Lower lobe of right lung (tissue), 2 donors: ENCODE measurements around the gene TMBIM6. TPM values are rescaled to one million over a fixed set of nuclear protein-coding genes. Genes with fewer than 3 reads are reported as not detected.

Experiments
- ATAC-seq, 2 donors: fragments of 200-7000 bp; cut with Tn5 transposase; one replicate each; pipeline ENCODE4 v1.9.1; 2020 to 2022; ENCODE audit warnings: mild to moderate bottlenecking in 2 of 2, moderate library complexity in 2 of 2
- DNase-seq: peaks from one replicate; pipeline ENCODE4 v3.0.0-alpha.2; 2020
- H3K27ac ChIP-seq: fragments of 200-600 bp; one replicate; pipeline ENCODE4 v1.8.0; 2022
- H3K27me3 ChIP-seq: fragments of 200-600 bp; one replicate; pipeline ENCODE4 v1.8.0; 2022; ENCODE audit warnings: low read depth
- H3K36me3 ChIP-seq: fragments of 200-600 bp; one replicate; pipeline ENCODE4 v1.8.0; 2022; ENCODE audit warnings: mild to moderate bottlenecking
- H3K4me1 ChIP-seq: fragments of 200-600 bp; one replicate; pipeline ENCODE4 v1.8.0; 2022
- H3K4me3 ChIP-seq: fragments of 200-600 bp; one replicate; pipeline ENCODE4 v1.8.0; 2022; ENCODE audit warnings: mild to moderate bottlenecking
- H3K9me3 ChIP-seq: fragments of 200-600 bp; one replicate; pipeline ENCODE4 v1.8.0; 2022
- CTCF ChIP-seq: fragments of 200-600 bp; IDR thresholded peaks from one replicate; pipeline ENCODE4 v1.8.0; 2022; ENCODE audit warnings: antibody characterized with exemption, mild to moderate bottlenecking
- intact Hi-C: fragments of 100-400 bp; cut with DNase I; formaldehyde crosslinking; loops from one replicate; pipeline ENCODE4 v1.11.0; 2022
- total RNA-seq: library from RNA; stranded (reverse); fragmentation: NEBNext Ultra II Directional; extraction: Animal tissue kit (Norgen Biotek cat#: 25700); gene quantifications from one replicate; pipeline ENCODE4 v1.2.1, GENCODE V29; 2021
- donor health status: DM: no; HTN: yes; CAD: no; lungs with severe emphysema.

The TMBIM6 gene
- total RNA-seq, 1 donor from 2014 or later = 671 TPM

- Histone ChIP-seq H3K27me3 (no peaks in the 10 kb centered on the region), H3K9me3 (no peaks in the 10 kb centered on the region), H3K27ac (no peak overlapping the region), H3K4me3 (no peak overlapping the region), H3K36me3 (peaks cover 87% of the 10 kb centered on the region), H3K4me1 (no peaks in the 10 kb centered on the region)
- TF ChIP-seq CTCF = no peak
- intact Hi-C loops = no loop called here
- DNase-seq (no peak), ATAC-seq (no peak)
These were observed 56.9 kb downstream of the TMBIM6 start for GRCh38 chr12:49798248-49798647.

- Histone ChIP-seq H3K27me3 (no peaks in the 10 kb centered on the region), H3K4me1 (no peaks in the 10 kb centered on the region), H3K9me3 (no peaks in the 10 kb centered on the region), H3K27ac (no peak overlapping the region), H3K4me3 (no peak overlapping the region), H3K36me3 (peaks cover 94% of the 10 kb centered on the region)
- TF ChIP-seq CTCF = no peak
- intact Hi-C loops = no loop called here
- ATAC-seq (no peak), DNase-seq (no peak)
These were observed 57.6 kb downstream of the TMBIM6 start for GRCh38 chr12:49798934-49799333.

GRCh38 chr12:49800421-49801140 lies 59.2 kb downstream of the TMBIM6 start:
- Histone ChIP-seq H3K27me3 (no peaks in the 10 kb centered on the region), H3K4me3 (no peak overlapping the region), H3K27ac (no peak overlapping the region), H3K4me1 (no peaks in the 10 kb centered on the region), H3K36me3 (peaks cover 100% of the 10 kb centered on the region), H3K9me3 (no peaks in the 10 kb centered on the region)
- DNase-seq (no peak), ATAC-seq (peak in 1 of 2 donors; percentile 52)
- intact Hi-C loops = no loop called here
- no peak for TF ChIP-seq CTCF

- DNase-seq (no peak), ATAC-seq (peak in 1 of 2 donors; percentile 40)
- intact Hi-C loops = no loop called here
- no peak for TF ChIP-seq CTCF
- Histone ChIP-seq H3K9me3 (no peaks in the 10 kb centered on the region), H3K4me3 (no peak overlapping the region), H3K27me3 (no peaks in the 10 kb centered on the region), H3K4me1 (no peaks in the 10 kb centered on the region), H3K36me3 (peaks cover 93% of the 10 kb centered on the region), H3K27ac (no peak overlapping the region)
These were observed 60.0 kb downstream of the TMBIM6 start for GRCh38 chr12:49801141-49802063.

GRCh38 chr12:49803693-49804450 lies 62.5 kb downstream of the TMBIM6 start:
- DNase-seq = no peak
- H3K36me3 ChIP-seq = peaks cover 79% of the 10 kb centered on the region
- no peak for TF ChIP-seq CTCF

More at GRCh38 chr12:49803693-49804450, 62.5 kb downstream of the TMBIM6 start:
- intact Hi-C loops = no loop called here
- Histone ChIP-seq H3K27ac (no peak overlapping the region), H3K9me3 (no peaks in the 10 kb centered on the region), H3K27me3 (no peaks in the 10 kb centered on the region), H3K4me3 (no peak overlapping the region), H3K4me1 (peaks cover 13% of the 10 kb centered on the region)
- ATAC-seq = no peak
